ENCODE measurements around the gene POLR1A.
"Not testable (repeated sequence)": the region's sequence is repeated elsewhere in the genome, so short reads cannot be mapped to it uniquely, and the experiment has no call there.

GRCh38 chr2:85992053-85992452 is 113.6 kb downstream of the POLR1A start:
- TF ChIP-seq, protein P1, sequence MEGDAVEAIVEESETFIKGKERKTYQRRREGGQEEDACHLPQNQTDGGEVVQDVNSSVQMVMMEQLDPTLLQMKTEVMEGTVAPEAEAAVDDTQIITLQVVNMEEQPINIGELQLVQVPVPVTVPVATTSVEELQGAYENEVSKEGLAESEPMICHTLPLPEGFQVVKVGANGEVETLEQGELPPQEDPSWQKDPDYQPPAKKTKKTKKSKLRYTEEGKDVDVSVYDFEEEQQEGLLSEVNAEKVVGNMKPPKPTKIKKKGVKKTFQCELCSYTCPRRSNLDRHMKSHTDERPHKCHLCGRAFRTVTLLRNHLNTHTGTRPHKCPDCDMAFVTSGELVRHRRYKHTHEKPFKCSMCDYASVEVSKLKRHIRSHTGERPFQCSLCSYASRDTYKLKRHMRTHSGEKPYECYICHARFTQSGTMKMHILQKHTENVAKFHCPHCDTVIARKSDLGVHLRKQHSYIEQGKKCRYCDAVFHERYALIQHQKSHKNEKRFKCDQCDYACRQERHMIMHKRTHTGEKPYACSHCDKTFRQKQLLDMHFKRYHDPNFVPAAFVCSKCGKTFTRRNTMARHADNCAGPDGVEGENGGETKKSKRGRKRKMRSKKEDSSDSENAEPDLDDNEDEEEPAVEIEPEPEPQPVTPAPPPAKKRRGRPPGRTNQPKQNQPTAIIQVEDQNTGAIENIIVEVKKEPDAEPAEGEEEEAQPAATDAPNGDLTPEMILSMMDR (conservative IDR thresholded peaks at IDR 0.05; ENCODE audit: low read length): not testable (repeated sequence)
- not testable (repeated sequence) for TF ChIP-seq EZH2phosphoT487 (IDR thresholded peaks at IDR 0.05; ENCODE audit: borderline replicate concordance)

Data from Loucy (cell line).